Mesenchymal stem cell (in vitro differentiated cells and primary cell): Measurements from ENCODE around the gene FAM184A.

Experiments
- DNase-seq: peaks from one replicate; pipeline ENCODE4 v3.0.0-alpha.2; 2013
- H2AFZ ChIP-seq: one replicate; pipeline ENCODE4 v1.6.1; 2013; ENCODE audit warnings: low read depth, mild to moderate bottlenecking, control low read depth, inconsistent platforms, low read length, moderate library complexity
- H2AK5ac ChIP-seq: 2 replicates; pipeline ENCODE4 v1.6.1; 2013; ENCODE audit warnings: low read length, moderate library complexity, mild to moderate bottlenecking, inconsistent platforms; ENCODE audit not compliant: severe bottlenecking
- H2BK120ac ChIP-seq: one replicate; pipeline ENCODE4 v1.6.1; 2013; ENCODE audit warnings: low read depth, mild to moderate bottlenecking, inconsistent platforms, low read length, moderate library complexity
- H2BK12ac ChIP-seq, 2 experiments: one replicate each; pipeline ENCODE4 v1.6.1; 2013; ENCODE audit warnings: inconsistent platforms in 2 of 2, low read length in 2 of 2, mild to moderate bottlenecking in 2 of 2, moderate library complexity in 2 of 2, control low read depth in 1 of 2
- H2BK15ac ChIP-seq: one replicate; pipeline ENCODE4 v1.6.1; 2013; ENCODE audit warnings: mild to moderate bottlenecking, low read depth, inconsistent platforms; ENCODE audit not compliant: poor library complexity, severe bottlenecking
- H2BK5ac ChIP-seq: 2 replicates; pipeline ENCODE4 v1.6.1; 2013; ENCODE audit warnings: low read depth, mild to moderate bottlenecking, low read length, control low read depth, inconsistent platforms; ENCODE audit not compliant: poor library complexity, severe bottlenecking
- H3K14ac ChIP-seq, 2 experiments: one replicate each; pipeline ENCODE4 v1.6.1; 2013; ENCODE audit warnings: inconsistent platforms in 2 of 2, low read length in 2 of 2, control low read depth in 1 of 2, mild to moderate bottlenecking in 1 of 2, moderate library complexity in 1 of 2
- H3K18ac ChIP-seq, 2 experiments: one replicate each; pipeline ENCODE4 v1.6.1; 2013; ENCODE audit warnings: inconsistent platforms in 2 of 2, low read length in 2 of 2, control low read depth in 1 of 2, low read depth in 1 of 2, mild to moderate bottlenecking in 1 of 2
- H3K23ac ChIP-seq, 2 experiments: one replicate each; pipeline ENCODE4 v1.6.1; 2013; ENCODE audit warnings: inconsistent platforms in 2 of 2, low read length in 2 of 2, mild to moderate bottlenecking in 2 of 2, moderate library complexity in 2 of 2, control low read depth in 1 of 2
- H3K27ac ChIP-seq: 2 replicates; pipeline ENCODE4 v1.5.1; 2013; ENCODE audit warnings: mild to moderate bottlenecking, moderate library complexity, low read length, control low read depth, inconsistent platforms; ENCODE audit not compliant: poor library complexity, severe bottlenecking
- H3K27me3 ChIP-seq, 2 experiments: 2 replicates each; pipeline versions ENCODE4 v1.6.1 to v1.7.0; 2013; ENCODE audit warnings: low read length in 2 of 2, mild to moderate bottlenecking in 2 of 2, moderate library complexity in 2 of 2, control low read depth in 1 of 2, inconsistent platforms in 1 of 2; ENCODE audit not compliant: control insufficient read depth in 1 of 2, insufficient read depth in 1 of 2
- H3K36me3 ChIP-seq, 2 experiments: 2 replicates each; pipeline versions ENCODE4 v1.6.1 to v1.7.0; 2013; ENCODE audit warnings: low read length in 2 of 2, control low read depth in 1 of 2, inconsistent platforms in 1 of 2, low read depth in 1 of 2, mild to moderate bottlenecking in 1 of 2; ENCODE audit not compliant: insufficient read depth in 2 of 2, control insufficient read depth in 1 of 2
- H3K4ac ChIP-seq, 2 experiments: one replicate each; pipeline ENCODE4 v1.6.1; 2013; ENCODE audit warnings: inconsistent platforms in 2 of 2, low read length in 2 of 2, mild to moderate bottlenecking in 2 of 2, moderate library complexity in 2 of 2, control low read depth in 1 of 2, low read depth in 1 of 2
- H3K4me1 ChIP-seq: 2 replicates; pipeline ENCODE4 v1.6.1; 2013; ENCODE audit warnings: low read depth, low read length, control low read depth; ENCODE audit not compliant: control insufficient read depth, insufficient read depth
- H3K4me2 ChIP-seq: 2 replicates; pipeline ENCODE4 v1.6.1; 2013; ENCODE audit warnings: low read length, mild to moderate bottlenecking, inconsistent platforms; ENCODE audit not compliant: poor library complexity, severe bottlenecking
- H3K4me3 ChIP-seq, 2 experiments: 2 replicates each; pipeline versions ENCODE4 v1.5.1 to v1.7.0; 2013; ENCODE audit warnings: low read length in 2 of 2, mild to moderate bottlenecking in 2 of 2, control low read depth in 1 of 2, low read depth in 1 of 2; ENCODE audit not compliant: insufficient read depth in 1 of 2
- H3K79me1 ChIP-seq: replicated peaks from 2 replicates; pipeline ENCODE4 v1.6.1; 2013; ENCODE audit warnings: mild to moderate bottlenecking, control low read depth, low read length, inconsistent platforms; ENCODE audit not compliant: poor library complexity, severe bottlenecking
- H3K9ac ChIP-seq: 2 replicates; pipeline ENCODE4 v1.7.0; 2013; ENCODE audit warnings: mild to moderate bottlenecking, low read length, moderate library complexity
- H3K9me3 ChIP-seq: 2 replicates; pipeline ENCODE4 v1.7.0; 2013; ENCODE audit warnings: mild to moderate bottlenecking, low read length; ENCODE audit not compliant: control insufficient read depth
- H4K8ac ChIP-seq: one replicate; pipeline ENCODE4 v1.6.1; 2013; ENCODE audit warnings: inconsistent platforms, mild to moderate bottlenecking, low read length, moderate library complexity
- H4K91ac ChIP-seq: one replicate; pipeline ENCODE4 v1.6.1; 2013; ENCODE audit warnings: mild to moderate bottlenecking, low read length, inconsistent platforms
- WGBS: methylation state at CpG from one replicate; pipeline ENCODE4 v1.1.7; 2013; ENCODE audit warnings: mixed read lengths; 5-methylcytosine and 5-hydroxymethylcytosine counted together

Gene FAM184A

DNA sequence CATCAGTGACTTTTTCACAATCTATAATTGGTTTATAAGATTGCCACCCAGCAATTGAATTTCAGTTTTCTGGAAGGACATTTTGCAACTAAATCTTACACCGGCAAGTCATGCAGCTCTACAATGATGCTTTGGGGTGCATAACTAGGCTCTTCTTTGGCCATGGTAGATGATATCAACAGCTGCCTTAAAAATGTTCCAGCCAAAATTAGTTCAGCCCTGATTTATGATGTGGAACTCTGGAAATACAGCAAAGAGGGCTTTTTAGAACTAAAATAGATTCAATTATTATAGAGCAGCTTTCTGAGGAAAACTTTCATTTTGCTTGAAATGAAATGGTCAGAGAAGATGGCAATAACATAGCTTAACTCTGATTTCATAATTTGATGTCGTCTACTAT lies 125.1 kb downstream of the FAM184A start:
- H3K9me3 ChIP-seq, result no peaks in the 10 kb centered on the region
- no peak overlapping the region for H3K14ac ChIP-seq
- H3K4me2 ChIP-seq, result no peak overlapping the region
- no peak overlapping the region for H3K4me3 ChIP-seq
- 100% methylated on average over 1 of the region's 2 CpGs for WGBS
- no peak overlapping the region for H4K91ac ChIP-seq
- H2AFZ ChIP-seq, result no peak overlapping the region
- H3K9ac ChIP-seq, result no peak overlapping the region
- no peak overlapping the region for H2AK5ac ChIP-seq
- H3K36me3 ChIP-seq, result no peaks in the 10 kb centered on the region
- H2BK15ac ChIP-seq, result no peak overlapping the region
- H3K23ac ChIP-seq, result no peak overlapping the region
- no peak overlapping the region for H2BK120ac ChIP-seq
- H2BK12ac ChIP-seq, result no peak overlapping the region
- no peak overlapping the region for H3K4ac ChIP-seq
- no peak for DNase-seq
- no peak overlapping the region for H4K8ac ChIP-seq
- no peak overlapping the region for H2BK5ac ChIP-seq
- H3K18ac ChIP-seq, result no peak overlapping the region
- peaks cover 4% of the 10 kb centered on the region for H3K79me1 ChIP-seq
- no peak overlapping the region for H3K27ac ChIP-seq
- H3K4me1 ChIP-seq, result no peaks in the 10 kb centered on the region
- no peaks in the 10 kb centered on the region for H3K27me3 ChIP-seq

DNA sequence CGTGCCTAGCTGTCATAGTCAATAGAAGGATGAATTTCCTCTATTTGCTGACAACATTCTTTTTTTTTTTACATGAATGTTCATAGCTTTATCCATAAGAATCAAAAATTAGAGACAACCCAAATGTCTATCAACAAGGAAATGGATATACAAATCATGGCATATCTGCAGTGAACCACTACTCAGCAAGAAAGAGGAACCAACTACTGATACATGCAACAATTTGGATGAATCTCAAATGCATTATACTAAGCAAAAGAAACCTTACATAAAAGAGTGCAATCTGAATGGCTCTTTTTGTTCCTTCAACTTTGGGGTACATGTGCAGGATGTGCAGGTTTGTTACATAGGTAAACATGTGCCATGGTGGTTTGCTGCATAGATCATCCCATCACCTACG lies 125.8 kb downstream of the FAM184A start:
- DNase-seq, result no peak
- 60% methylated on average over 2 of the region's 2 CpGs for WGBS
- no peak overlapping the region for H3K9ac ChIP-seq
- no peaks in the 10 kb centered on the region for H3K36me3 ChIP-seq
- no peak overlapping the region for H2AFZ ChIP-seq
- H3K4me1 ChIP-seq, result no peaks in the 10 kb centered on the region
- H3K79me1 ChIP-seq, result peaks cover 4% of the 10 kb centered on the region
- no peaks in the 10 kb centered on the region for H3K27me3 ChIP-seq
- no peak overlapping the region for H3K23ac ChIP-seq
- H2BK120ac ChIP-seq, result no peak overlapping the region
- H2BK12ac ChIP-seq, result no peak overlapping the region
- H2AK5ac ChIP-seq, result no peak overlapping the region
- H3K14ac ChIP-seq, result no peak overlapping the region
- H3K18ac ChIP-seq, result no peak overlapping the region
- no peak overlapping the region for H3K4me3 ChIP-seq
- H2BK15ac ChIP-seq, result no peak overlapping the region
- H3K27ac ChIP-seq, result no peak overlapping the region
- H4K91ac ChIP-seq, result no peak overlapping the region
- no peak overlapping the region for H3K4ac ChIP-seq
- no peak overlapping the region for H3K4me2 ChIP-seq
- H3K9me3 ChIP-seq, result no peaks in the 10 kb centered on the region
- no peak overlapping the region for H2BK5ac ChIP-seq
- no peak overlapping the region for H4K8ac ChIP-seq

DNA sequence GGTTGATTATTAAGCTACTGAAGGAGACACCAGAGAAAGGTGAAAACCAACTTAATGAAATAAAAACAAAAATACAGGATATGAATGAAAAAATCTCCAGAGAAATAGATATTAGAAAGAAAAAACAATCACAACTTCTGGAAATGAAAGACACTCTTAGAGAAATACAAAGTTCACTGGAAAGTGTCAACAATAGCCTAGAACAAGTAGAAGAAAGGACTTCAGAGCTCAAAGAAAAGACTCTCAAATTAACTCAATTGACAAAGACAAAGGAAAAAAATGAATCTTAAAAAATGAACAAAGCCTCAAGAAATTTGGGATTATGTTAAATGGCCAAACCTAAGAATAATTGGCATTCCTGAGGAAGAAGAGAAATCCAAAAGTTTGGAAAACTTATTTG lies 133.2 kb downstream of the FAM184A start:
- Histone ChIP-seq H2AFZ (no peak overlapping the region), H3K14ac (no peak overlapping the region), H3K36me3 (no peaks in the 10 kb centered on the region), H3K4me3 (no peak overlapping the region), H3K4ac (no peak overlapping the region), H2AK5ac (no peak overlapping the region), H2BK120ac (no peak overlapping the region), H3K18ac (no peak overlapping the region), H3K9ac (no peak overlapping the region), H3K9me3 (peaks cover 9% of the 10 kb centered on the region), H2BK12ac (no peak overlapping the region), H3K79me1 (peaks cover 3% of the 10 kb centered on the region), H3K4me2 (no peak overlapping the region), H4K8ac (no peak overlapping the region), H3K27ac (no peak overlapping the region), H2BK15ac (no peak overlapping the region), H3K4me1 (no peaks in the 10 kb centered on the region), H3K27me3 (no peaks in the 10 kb centered on the region), H3K23ac (no peak overlapping the region), H4K91ac (no peak overlapping the region), H2BK5ac (no peak overlapping the region)
- DNase-seq, result no peak

DNA sequence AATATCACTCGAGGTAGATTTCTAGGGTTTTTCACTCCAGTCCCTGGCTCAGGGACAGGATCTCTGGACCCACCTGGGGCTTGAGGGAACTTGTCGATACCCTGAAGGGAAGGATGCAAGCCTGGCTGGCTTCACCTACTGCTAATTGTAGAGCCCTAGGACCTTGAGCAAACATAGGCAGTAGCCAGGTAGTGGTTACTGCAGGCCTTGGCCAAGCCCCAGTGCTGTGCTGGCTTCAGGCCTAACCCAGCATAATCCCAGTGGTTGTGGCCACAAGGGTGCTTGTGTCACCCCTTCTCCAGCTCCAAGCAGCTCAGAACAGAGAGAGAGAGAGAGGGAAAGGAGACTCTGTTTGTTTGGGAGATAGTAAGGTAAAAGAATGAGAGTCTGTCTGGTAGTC lies 137.7 kb downstream of the FAM184A start:
- 98% methylated on average over 2 of the region's 2 CpGs for WGBS
- no peak overlapping the region for H3K4ac ChIP-seq
- no peak overlapping the region for H2BK5ac ChIP-seq
- H3K18ac ChIP-seq, result no peak overlapping the region
- no peak overlapping the region for H2AK5ac ChIP-seq
- no peak overlapping the region for H2BK120ac ChIP-seq
- no peak overlapping the region for H2BK15ac ChIP-seq
- H3K4me2 ChIP-seq, result no peak overlapping the region
- H2BK12ac ChIP-seq, result no peak overlapping the region
- DNase-seq, result no peak
- no peak overlapping the region for H3K27ac ChIP-seq
- peaks cover 9% of the 10 kb centered on the region for H3K9me3 ChIP-seq
- H3K4me3 ChIP-seq, result no peak overlapping the region
- no peaks in the 10 kb centered on the region for H3K4me1 ChIP-seq
- no peak overlapping the region for H3K14ac ChIP-seq
- peaks cover 20% of the 10 kb centered on the region for H3K79me1 ChIP-seq
- H3K9ac ChIP-seq, result no peak overlapping the region
- H3K27me3 ChIP-seq, result no peaks in the 10 kb centered on the region
- no peaks in the 10 kb centered on the region for H3K36me3 ChIP-seq
- no peak overlapping the region for H4K8ac ChIP-seq
- H3K23ac ChIP-seq, result no peak overlapping the region
- H4K91ac ChIP-seq, result no peak overlapping the region
- no peak overlapping the region for H2AFZ ChIP-seq
